ENCODE data around the gene NCAM1.

DNA sequence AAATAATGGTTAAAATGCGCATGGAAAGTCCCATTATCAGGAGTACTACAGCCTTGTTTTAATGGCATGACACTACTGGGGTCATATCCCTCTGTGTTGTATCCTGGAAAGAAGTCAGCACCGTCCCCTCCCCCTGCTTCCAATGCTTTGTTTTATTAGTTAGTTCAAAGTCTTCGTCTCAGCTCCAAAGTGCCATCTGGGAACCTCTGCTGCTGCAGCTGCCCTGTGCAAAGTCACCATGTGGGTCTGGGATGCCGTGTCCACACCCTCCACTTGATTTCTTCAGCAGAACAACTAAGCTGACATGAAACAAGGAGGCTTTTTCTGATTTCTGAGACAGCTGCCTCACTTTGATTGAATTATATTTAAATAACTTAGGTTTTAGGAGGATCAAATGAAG lies 29.5 kb upstream of the NCAM1 start:
- TF ChIP-seq, protein P1, sequence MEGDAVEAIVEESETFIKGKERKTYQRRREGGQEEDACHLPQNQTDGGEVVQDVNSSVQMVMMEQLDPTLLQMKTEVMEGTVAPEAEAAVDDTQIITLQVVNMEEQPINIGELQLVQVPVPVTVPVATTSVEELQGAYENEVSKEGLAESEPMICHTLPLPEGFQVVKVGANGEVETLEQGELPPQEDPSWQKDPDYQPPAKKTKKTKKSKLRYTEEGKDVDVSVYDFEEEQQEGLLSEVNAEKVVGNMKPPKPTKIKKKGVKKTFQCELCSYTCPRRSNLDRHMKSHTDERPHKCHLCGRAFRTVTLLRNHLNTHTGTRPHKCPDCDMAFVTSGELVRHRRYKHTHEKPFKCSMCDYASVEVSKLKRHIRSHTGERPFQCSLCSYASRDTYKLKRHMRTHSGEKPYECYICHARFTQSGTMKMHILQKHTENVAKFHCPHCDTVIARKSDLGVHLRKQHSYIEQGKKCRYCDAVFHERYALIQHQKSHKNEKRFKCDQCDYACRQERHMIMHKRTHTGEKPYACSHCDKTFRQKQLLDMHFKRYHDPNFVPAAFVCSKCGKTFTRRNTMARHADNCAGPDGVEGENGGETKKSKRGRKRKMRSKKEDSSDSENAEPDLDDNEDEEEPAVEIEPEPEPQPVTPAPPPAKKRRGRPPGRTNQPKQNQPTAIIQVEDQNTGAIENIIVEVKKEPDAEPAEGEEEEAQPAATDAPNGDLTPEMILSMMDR (IDR thresholded peaks at IDR 0.05; ENCODE audit: insufficient read depth, low read length, poor library complexity, severe bottlenecking) = no peak
- TF ChIP-seq EZH2phosphoT487 (conservative IDR thresholded peaks at IDR 0.05; ENCODE audit: low read length) = no peak

All from SU-DHL-6 (cell line).